C4-2B (cell line): Measurements from ENCODE around the gene ZNF185.

Source experiments
- H3K27ac ChIP-seq: fragments of 450-650 bp; 2 replicates; pipeline ENCODE4 v1.5.1; 2017
- ZFX ChIP-seq: fragments of 450-650 bp; IDR thresholded peaks from 2 replicates; pipeline ENCODE4 v1.6.1; 2017
- TF ChIP-seq, protein P1 (sequence below): fragments of 450-650 bp; conservative IDR thresholded peaks from 2 replicates; pipeline ENCODE4 v1.5.1; 2017; ENCODE audit warnings: mild to moderate bottlenecking

Gene ZNF185

DNA sequence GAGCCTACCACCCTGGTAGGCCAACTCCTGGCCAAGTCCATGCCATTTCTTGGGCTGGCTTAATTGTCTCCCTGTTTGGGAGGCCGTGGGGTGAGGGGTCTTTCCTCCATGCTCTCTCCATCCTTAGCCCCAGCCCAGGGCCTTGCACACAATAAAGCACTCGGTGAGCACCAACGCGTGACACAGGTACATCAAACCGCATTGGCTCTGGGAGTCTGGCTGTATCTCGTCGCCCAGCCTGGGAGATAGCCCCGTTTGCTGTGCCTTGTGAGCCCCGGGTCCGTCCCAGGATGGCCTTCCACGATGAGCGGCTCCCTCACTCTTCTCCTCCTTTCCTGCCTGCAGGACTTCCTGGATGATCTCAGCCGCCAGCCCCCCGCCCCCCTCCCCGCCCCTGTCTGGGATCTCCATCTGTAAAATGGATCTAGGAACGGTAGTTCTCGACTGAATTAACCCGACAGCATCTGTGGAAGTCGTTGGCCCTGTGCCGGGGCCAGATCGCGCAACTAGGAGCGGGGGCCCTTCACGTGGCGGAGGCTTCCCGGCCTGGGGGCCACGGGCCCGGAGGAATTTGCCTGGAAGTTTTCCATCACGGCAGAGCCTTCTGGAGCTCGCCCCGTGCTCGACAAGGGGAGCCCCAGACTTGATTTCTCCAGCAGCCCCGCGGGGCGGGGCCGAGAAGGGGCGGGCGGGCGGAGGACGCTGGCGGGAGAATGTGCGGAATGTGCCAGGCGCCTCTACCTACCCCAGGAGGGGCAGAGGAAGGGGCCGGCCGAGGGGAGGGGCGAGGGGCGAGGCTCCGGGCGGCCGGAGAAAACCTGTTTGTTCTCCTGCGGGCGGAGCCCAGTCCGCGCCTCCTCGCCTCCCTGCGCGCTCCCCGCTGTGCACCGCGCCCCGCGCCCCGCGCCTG, at the start of gene ZNF185:
Gene ZNF185, plus strand, starts transcription at position 846 of the 910 bp plus-strand sequence. CDS start 16,423 bp downstream, outside the sequence.
- no peak within 1 kb of the TSS for H3K27ac ChIP-seq

DNA sequence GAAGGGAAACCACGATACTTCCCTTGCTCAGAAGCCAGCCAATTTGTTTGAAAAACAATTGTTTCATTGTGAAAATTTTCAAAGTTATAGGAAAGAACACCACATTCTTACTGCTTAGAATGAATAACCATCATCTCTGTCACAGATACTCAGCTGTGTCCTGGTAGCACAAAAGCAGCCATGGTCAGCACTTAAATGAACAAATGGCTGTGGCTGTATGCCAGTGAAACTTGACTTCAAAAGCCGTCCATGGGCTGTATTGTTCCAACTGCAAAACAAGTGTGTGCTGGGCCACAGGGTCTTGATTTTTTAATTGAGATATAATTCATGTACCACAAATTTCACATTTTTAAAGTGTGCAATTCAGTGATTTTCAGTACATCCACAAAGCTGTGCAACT, 47.4 kb upstream of the ZNF185 start:
- no peak overlapping the region for H3K27ac ChIP-seq
- no peak for TF ChIP-seq ZFX

More for the DNA sequence above, at the start of gene ZNF185:
- TF ChIP-seq, protein P1, sequence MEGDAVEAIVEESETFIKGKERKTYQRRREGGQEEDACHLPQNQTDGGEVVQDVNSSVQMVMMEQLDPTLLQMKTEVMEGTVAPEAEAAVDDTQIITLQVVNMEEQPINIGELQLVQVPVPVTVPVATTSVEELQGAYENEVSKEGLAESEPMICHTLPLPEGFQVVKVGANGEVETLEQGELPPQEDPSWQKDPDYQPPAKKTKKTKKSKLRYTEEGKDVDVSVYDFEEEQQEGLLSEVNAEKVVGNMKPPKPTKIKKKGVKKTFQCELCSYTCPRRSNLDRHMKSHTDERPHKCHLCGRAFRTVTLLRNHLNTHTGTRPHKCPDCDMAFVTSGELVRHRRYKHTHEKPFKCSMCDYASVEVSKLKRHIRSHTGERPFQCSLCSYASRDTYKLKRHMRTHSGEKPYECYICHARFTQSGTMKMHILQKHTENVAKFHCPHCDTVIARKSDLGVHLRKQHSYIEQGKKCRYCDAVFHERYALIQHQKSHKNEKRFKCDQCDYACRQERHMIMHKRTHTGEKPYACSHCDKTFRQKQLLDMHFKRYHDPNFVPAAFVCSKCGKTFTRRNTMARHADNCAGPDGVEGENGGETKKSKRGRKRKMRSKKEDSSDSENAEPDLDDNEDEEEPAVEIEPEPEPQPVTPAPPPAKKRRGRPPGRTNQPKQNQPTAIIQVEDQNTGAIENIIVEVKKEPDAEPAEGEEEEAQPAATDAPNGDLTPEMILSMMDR = no peak
- no peak for TF ChIP-seq ZFX

DNA sequence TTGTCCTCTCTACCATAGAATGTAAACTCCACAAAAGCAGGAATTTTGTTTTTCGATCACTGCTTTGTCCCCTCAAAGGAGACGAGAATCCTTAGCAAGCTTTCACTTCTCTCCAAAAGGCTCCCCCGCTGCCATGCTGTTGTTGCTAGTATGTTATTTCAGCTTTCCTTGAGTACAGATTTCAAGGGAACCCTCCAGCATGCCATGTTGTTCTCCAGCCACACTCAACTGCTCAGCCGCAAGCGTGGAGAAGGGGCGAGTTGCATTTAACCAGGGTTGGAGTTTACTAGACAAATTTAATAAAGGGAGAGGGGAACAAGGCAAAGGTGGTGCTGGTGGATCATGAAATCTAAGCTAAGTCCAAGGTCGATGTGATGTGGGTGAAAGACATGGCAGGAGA, 43.9 kb upstream of the ZNF185 start:
- TF ChIP-seq, protein P1 = no peak
- no peak for TF ChIP-seq ZFX
- no peak overlapping the region for H3K27ac ChIP-seq

- no peak for TF ChIP-seq ZFX
- TF ChIP-seq, protein P1 = no peak
Observed at GRCh38 chrX:152861116-152861515, 36.8 kb upstream of the ZNF185 start.

DNA sequence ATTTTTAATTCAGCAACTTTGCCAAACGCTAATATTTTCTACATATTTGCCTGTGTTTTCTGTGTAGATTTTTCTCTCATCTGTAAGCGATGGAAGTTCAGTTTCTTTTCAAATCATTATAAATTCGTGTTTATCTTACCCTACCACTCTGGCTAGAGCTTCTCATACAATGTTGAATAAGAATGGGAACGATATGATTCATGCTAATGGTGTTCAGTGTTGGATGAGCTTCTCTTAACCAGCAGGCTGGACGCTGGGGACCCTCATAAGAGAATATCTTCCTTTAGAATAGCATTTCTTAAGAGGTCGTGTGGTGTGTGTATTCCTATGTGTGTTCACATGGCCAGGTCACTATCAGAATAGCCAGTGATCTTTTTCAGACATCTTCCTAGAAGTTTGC, 36.0 kb upstream of the ZNF185 start:
- H3K27ac ChIP-seq = no peak overlapping the region
- TF ChIP-seq ZFX = no peak
- TF ChIP-seq, protein P1 = no peak

More at GRCh38 chrX:152861116-152861515, 36.8 kb upstream of the ZNF185 start:
- no peak overlapping the region; the same call in 1 of the 2 replicates for H3K27ac ChIP-seq

- no peak overlapping the region for H3K27ac ChIP-seq
- no peak for TF ChIP-seq ZFX
- TF ChIP-seq, protein P1 = no peak
Observed at GRCh38 chrX:152865232-152865920, 32.5 kb upstream of the ZNF185 start.

GRCh38 chrX:152866386-152866785, 31.5 kb upstream of the ZNF185 start:
- H3K27ac ChIP-seq = no peak overlapping the region
- no peak for TF ChIP-seq ZFX
- TF ChIP-seq, protein P1 = no peak
